ENCODE results near the gene LTV1. TPM values are rescaled to one million over a fixed set of nuclear protein-coding genes. Genes with fewer than 3 reads are reported as not detected.

LTV1 gene
- total RNA-seq, 2 donors from 2014 or later, result 26.3 to 30.8 TPM

GRCh38 chr6:143811501-143812157, 31.5 kb upstream of the LTV1 start:
- no peaks in the 10 kb centered on the region for H3K4me1 ChIP-seq (ENCODE audit: control insufficient read depth, insufficient read depth, low read length)
- no peak for DNase-seq
- H3K9me3 ChIP-seq (ENCODE audit: control insufficient read depth, low read length), result peaks cover 13% of the 10 kb centered on the region
- no peak overlapping the region for H3K27ac Mint-ChIP-seq
- no peaks in the 10 kb centered on the region for H3K27me3 ChIP-seq (ENCODE audit: control insufficient read depth, insufficient read depth, low read length, poor library complexity, severe bottlenecking)
- TF ChIP-seq, protein P1, sequence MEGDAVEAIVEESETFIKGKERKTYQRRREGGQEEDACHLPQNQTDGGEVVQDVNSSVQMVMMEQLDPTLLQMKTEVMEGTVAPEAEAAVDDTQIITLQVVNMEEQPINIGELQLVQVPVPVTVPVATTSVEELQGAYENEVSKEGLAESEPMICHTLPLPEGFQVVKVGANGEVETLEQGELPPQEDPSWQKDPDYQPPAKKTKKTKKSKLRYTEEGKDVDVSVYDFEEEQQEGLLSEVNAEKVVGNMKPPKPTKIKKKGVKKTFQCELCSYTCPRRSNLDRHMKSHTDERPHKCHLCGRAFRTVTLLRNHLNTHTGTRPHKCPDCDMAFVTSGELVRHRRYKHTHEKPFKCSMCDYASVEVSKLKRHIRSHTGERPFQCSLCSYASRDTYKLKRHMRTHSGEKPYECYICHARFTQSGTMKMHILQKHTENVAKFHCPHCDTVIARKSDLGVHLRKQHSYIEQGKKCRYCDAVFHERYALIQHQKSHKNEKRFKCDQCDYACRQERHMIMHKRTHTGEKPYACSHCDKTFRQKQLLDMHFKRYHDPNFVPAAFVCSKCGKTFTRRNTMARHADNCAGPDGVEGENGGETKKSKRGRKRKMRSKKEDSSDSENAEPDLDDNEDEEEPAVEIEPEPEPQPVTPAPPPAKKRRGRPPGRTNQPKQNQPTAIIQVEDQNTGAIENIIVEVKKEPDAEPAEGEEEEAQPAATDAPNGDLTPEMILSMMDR (conservative IDR thresholded peaks at IDR 0.05), result no peak
- H3K27ac ChIP-seq (ENCODE audit: low read depth, low read length), result no peak overlapping the region
- 92 to 100% methylated on average over 1 to 2 of the region's 2 CpGs for WGBS, 2 experiments (ENCODE audit: insufficient coverage in 1 of 2, insufficient read length in 1 of 2)
- H3K27me3 Mint-ChIP-seq (ENCODE audit: insufficient read depth), result no peaks in the 10 kb centered on the region
- H3K4me3 Mint-ChIP-seq, result no peak overlapping the region
- no peak overlapping the region for H3K9ac ChIP-seq (ENCODE audit: extremely low read depth, low read length, poor library complexity, severe bottlenecking)
- H3K9me3 Mint-ChIP-seq, result no peaks in the 10 kb centered on the region
- peaks cover 86% of the 10 kb centered on the region for H3K36me3 ChIP-seq (ENCODE audit: control insufficient read depth, insufficient read depth, low read length)
- no peaks in the 10 kb centered on the region for H3K4me1 Mint-ChIP-seq
- peaks cover 72% of the 10 kb centered on the region for H3K36me3 Mint-ChIP-seq (ENCODE audit: low read depth)
- H3K4me3 ChIP-seq (ENCODE audit: low read length), result no peak overlapping the region

DNA sequence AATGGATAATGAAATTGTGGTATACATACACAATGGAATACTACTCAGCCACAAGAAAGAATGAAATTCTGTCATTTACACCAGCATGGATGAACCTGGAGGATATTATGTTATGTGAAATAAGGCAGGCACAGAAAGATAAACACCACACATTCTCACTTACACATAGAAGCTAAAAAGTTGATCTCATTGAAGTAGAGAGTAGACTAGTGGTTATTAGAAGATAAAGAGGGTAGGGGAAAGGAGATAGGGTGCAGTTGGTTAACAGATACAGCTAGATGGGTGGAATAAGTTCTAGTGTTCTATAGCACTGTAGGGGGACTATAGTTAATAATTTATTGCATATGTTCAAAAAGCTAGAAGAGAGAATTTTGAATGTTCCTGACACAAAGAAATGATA, 25.5 kb upstream of the LTV1 start:
- Mint-ChIP-seq H3K9me3 (no peaks in the 10 kb centered on the region), H3K36me3 (ENCODE audit: low read depth) (peaks cover 62% of the 10 kb centered on the region), H3K27ac (no peak overlapping the region), H3K4me3 (no peak overlapping the region), H3K27me3 (ENCODE audit: insufficient read depth) (no peaks in the 10 kb centered on the region), H3K4me1 (no peaks in the 10 kb centered on the region)
- DNase-seq, result no peak
- H3K27ac ChIP-seq (ENCODE audit: low read depth, low read length), result no peak overlapping the region
- H3K4me1 ChIP-seq (ENCODE audit: control insufficient read depth, insufficient read depth, low read length), result no peaks in the 10 kb centered on the region
- H3K9ac ChIP-seq (ENCODE audit: extremely low read depth, low read length, poor library complexity, severe bottlenecking), result no peak overlapping the region
- no peak overlapping the region for H3K4me3 ChIP-seq (ENCODE audit: low read length)
- peaks cover 78% of the 10 kb centered on the region for H3K36me3 ChIP-seq (ENCODE audit: control insufficient read depth, insufficient read depth, low read length)
- H3K9me3 ChIP-seq (ENCODE audit: control insufficient read depth, low read length), result peaks cover 21% of the 10 kb centered on the region
- H3K27me3 ChIP-seq (ENCODE audit: control insufficient read depth, insufficient read depth, low read length, poor library complexity, severe bottlenecking), result no peaks in the 10 kb centered on the region
- TF ChIP-seq, protein P1 (conservative IDR thresholded peaks at IDR 0.05), result no peak

DNA sequence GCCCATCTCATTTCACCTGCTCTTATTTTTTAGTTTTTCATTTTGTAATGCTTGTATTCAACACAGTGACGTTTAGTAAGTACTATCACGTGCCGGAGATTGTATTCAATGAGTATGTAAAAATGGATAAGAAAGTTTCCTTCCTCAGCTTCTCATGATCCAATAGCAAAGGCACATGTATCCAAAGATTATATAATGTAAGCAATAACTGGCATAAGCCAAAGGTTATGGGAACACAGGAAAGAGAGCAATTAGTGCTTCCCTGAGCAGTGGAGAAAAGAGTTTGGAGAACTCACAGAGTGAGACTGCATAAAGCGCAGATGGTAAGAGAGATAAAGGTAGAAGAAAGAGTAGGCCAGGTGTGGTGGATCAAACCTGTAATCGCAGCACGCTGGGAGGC, 21.8 kb upstream of the LTV1 start:
- H3K27ac ChIP-seq (ENCODE audit: low read depth, low read length), result no peak overlapping the region
- 97 to 100% methylated on average over 1 to 6 of the region's 6 CpGs for WGBS, 2 experiments (ENCODE audit: insufficient coverage in 1 of 2, insufficient read length in 1 of 2)
- no peak for DNase-seq
- H3K4me3 ChIP-seq (ENCODE audit: low read length), result no peak overlapping the region
- no peak overlapping the region for H3K9ac ChIP-seq (ENCODE audit: extremely low read depth, low read length, poor library complexity, severe bottlenecking)
- Mint-ChIP-seq H3K4me1 (no peaks in the 10 kb centered on the region), H3K9me3 (no peaks in the 10 kb centered on the region), H3K4me3 (no peak overlapping the region), H3K27ac (no peak overlapping the region), H3K27me3 (ENCODE audit: insufficient read depth) (no peaks in the 10 kb centered on the region), H3K36me3 (ENCODE audit: low read depth) (peaks cover 57% of the 10 kb centered on the region)
- no peaks in the 10 kb centered on the region for H3K27me3 ChIP-seq (ENCODE audit: control insufficient read depth, insufficient read depth, low read length, poor library complexity, severe bottlenecking)
- H3K4me1 ChIP-seq (ENCODE audit: control insufficient read depth, insufficient read depth, low read length), result no peaks in the 10 kb centered on the region
- H3K9me3 ChIP-seq (ENCODE audit: control insufficient read depth, low read length), result peaks cover 14% of the 10 kb centered on the region
- TF ChIP-seq, protein P1 (conservative IDR thresholded peaks at IDR 0.05), result no peak
- peaks cover 83% of the 10 kb centered on the region for H3K36me3 ChIP-seq (ENCODE audit: control insufficient read depth, insufficient read depth, low read length)
